ENCODE data around the gene NCAPH2.

NCAPH2 gene

DNA sequence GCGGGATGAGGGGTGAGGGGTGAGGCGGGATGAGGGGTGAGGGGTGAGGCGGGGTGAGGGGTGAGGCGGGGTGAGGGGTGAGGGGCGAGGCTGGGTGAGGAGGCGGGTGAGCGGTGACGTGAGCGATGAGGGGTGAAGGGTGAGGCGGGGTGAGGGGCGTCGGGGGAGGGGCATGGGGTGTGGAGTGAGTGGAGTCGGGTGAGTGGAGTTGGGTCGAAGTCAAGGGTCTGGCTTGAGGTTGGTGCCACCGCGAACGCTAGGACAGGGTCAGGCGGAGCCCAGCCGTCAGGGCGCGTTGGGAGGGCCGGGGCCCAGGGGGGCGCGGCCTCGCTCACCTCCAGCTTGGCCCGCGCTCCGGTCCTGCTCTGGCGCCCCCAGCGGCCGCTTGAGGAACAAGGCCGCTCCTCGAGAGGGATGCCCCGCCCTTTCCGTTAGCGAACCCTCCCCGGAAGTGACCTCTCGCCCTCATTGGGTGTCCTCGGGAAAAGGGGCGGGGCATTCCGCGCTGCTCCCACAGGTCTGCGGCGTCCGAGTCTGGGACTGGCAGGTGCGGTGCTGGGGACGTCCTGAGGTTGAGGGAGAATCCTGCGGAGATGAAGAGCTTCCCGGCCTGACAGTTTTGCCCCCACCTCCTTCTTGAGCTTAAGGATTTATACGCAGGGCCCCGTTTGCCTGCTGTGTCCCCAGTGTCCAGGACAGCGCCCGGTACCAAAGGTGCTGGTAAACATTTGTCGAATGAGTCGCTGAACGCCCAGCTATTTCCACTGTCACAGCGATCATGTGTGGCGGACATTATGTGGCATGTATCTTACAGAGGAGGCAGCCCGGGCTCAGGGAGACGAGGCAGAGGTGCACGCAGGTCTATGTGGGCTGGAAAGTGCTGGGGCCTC lies 54.7 kb downstream of the NCAPH2 start, which contains the start of gene SYCE3 (continued):
- TF ChIP-seq, protein P1, sequence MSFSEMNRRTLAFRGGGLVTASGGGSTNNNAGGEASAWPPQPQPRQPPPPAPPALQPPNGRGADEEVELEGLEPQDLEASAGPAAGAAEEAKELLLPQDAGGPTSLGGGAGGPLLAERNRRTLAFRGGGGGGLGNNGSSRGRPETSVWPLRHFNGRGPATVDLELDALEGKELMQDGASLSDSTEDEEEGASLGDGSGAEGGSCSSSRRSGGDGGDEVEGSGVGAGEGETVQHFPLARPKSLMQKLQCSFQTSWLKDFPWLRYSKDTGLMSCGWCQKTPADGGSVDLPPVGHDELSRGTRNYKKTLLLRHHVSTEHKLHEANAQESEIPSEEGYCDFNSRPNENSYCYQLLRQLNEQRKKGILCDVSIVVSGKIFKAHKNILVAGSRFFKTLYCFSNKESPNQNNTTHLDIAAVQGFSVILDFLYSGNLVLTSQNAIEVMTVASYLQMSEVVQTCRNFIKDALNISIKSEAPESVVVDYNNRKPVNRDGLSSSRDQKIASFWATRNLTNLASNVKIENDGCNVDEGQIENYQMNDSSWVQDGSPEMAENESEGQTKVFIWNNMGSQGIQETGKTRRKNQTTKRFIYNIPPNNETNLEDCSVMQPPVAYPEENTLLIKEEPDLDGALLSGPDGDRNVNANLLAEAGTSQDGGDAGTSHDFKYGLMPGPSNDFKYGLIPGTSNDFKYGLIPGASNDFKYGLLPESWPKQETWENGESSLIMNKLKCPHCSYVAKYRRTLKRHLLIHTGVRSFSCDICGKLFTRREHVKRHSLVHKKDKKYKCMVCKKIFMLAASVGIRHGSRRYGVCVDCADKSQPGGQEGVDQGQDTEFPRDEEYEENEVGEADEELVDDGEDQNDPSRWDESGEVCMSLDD (tag by site-specific recombination; IDR thresholded peaks at IDR 0.05) = peak; percentile 75
- TF ChIP-seq GLI2 (tag by site-specific recombination; IDR thresholded peaks at IDR 0.05; ENCODE audit: borderline replicate concordance, low read depth) (no peak), ZNF768 (tag by site-specific recombination; IDR thresholded peaks at IDR 0.05) (no peak), ZNF548 (tag by site-specific recombination; IDR thresholded peaks at IDR 0.05) (no peak), ZBTB21 (tag by site-specific recombination; IDR thresholded peaks at IDR 0.05) (no peak), GLIS2 (tag by site-specific recombination; IDR thresholded peaks at IDR 0.05) (peak; percentile 98), ZBTB8A (tag by site-specific recombination; IDR thresholded peaks at IDR 0.05) (peak; percentile 25; the same call in 1 of the 2 replicates), ZNF155 (tag by site-specific recombination; IDR thresholded peaks at IDR 0.05) (no peak), MYNN (tag by site-specific recombination; IDR thresholded peaks at IDR 0.05; ENCODE audit: borderline replicate concordance) (no peak), ZBTB20 (tag by site-specific recombination; IDR thresholded peaks at IDR 0.05) (peak; percentile 47; the same call in 1 of the 2 replicates)
- TF ChIP-seq, protein P2, sequence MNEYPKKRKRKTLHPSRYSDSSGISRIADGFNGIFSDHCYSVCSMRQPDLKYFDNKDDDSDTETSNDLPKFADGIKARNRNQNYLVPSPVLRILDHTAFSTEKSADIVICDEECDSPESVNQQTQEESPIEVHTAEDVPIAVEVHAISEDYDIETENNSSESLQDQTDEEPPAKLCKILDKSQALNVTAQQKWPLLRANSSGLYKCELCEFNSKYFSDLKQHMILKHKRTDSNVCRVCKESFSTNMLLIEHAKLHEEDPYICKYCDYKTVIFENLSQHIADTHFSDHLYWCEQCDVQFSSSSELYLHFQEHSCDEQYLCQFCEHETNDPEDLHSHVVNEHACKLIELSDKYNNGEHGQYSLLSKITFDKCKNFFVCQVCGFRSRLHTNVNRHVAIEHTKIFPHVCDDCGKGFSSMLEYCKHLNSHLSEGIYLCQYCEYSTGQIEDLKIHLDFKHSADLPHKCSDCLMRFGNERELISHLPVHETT (tag by site-specific recombination; IDR thresholded peaks at IDR 0.05) = 0 out of 2 replicates have a peak, but pooled peaks have one; percentile 28

DNA sequence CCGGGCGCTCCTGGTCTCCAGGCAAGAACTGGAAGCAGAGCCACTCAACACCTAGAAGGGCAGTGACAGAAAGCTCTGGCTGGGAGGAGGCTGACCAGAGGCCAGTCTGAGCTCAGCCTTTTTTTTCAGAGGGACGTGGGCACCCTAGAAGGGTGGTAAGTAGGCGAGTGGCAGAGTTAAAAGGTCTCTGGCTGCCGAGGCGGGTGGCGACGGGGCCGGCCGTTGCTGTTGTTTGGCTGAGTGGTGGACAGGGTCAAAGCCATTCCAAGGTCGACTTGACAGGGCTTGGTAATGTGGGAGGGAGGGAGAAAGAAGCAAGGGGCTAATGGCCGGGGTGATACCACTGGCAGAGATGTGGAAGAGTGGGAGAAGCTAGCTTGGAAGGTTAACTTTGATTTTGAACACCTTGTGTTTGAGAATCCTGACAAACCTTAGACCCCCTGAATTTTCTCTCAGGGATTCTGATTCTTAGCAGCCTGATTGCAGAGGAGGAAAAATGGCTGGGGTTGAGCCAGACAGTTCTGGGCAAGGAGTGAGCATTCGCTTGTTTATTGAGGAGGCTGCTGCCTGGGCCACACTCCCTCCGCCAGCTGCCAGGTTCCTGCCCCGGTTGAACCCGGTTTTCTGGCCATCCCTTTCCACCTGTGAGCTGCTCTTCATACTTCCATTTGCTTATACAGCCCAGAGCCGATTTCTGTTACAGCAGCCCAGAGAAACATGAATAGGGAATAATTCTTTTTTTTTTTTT lies 55.6 kb downstream of the NCAPH2 start:
- no peaks in the 10 kb centered on the region for H3K9me3 ChIP-seq (ENCODE audit: control insufficient read depth, insufficient read depth, low read depth, low read length)
- peak overlapping the region; percentile 55 for H3K4me3 ChIP-seq (ENCODE audit: low read depth, low read length)
- H3K36me3 ChIP-seq (ENCODE audit: control insufficient read depth in 2 of 2, insufficient read depth in 1 of 2, low read length in 2 of 2) = peaks cover 12 to 14% of the 10 kb centered on the region in 2 experiments
- H3K4me1 ChIP-seq (ENCODE audit: control insufficient read depth, insufficient read depth, low read length) = 0 out of 2 replicates have a peak, but pooled peaks cover 2% of the 10 kb centered on the region
- H3K27ac ChIP-seq (ENCODE audit: extremely low read depth, low read depth, low read length) = no peak overlapping the region; the same call in 1 of the 2 replicates
- POLR2A ChIA-PET = interaction anchor here (0.7 to 2.8 kb wide), 14 partner anchors 8 to 291 kb away, joined by 3 to 28 read pairs (median 4); partner anchors contain the start of genes ARSA, CHKB, CPT1B and KLHDC7B
- TF ChIP-seq, protein P3, sequence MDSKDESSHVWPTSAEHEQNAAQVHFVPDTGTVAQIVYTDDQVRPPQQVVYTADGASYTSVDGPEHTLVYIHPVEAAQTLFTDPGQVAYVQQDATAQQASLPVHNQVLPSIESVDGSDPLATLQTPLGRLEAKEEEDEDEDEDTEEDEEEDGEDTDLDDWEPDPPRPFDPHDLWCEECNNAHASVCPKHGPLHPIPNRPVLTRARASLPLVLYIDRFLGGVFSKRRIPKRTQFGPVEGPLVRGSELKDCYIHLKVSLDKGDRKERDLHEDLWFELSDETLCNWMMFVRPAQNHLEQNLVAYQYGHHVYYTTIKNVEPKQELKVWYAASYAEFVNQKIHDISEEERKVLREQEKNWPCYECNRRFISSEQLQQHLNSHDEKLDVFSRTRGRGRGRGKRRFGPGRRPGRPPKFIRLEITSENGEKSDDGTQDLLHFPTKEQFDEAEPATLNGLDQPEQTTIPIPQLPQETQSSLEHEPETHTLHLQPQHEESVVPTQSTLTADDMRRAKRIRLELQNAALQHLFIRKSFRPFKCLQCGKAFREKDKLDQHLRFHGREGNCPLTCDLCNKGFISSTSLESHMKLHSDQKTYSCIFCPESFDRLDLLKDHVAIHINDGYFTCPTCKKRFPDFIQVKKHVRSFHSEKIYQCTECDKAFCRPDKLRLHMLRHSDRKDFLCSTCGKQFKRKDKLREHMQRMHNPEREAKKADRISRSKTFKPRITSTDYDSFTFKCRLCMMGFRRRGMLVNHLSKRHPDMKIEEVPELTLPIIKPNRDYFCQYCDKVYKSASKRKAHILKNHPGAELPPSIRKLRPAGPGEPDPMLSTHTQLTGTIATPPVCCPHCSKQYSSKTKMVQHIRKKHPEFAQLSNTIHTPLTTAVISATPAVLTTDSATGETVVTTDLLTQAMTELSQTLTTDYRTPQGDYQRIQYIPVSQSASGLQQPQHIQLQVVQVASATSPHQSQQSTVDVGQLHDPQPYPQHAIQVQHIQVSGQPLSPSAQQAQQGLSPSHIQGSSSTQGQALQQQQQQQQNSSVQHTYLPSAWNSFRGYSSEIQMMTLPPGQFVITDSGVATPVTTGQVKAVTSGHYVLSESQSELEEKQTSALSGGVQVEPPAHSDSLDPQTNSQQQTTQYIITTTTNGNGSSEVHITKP (tag by site-specific recombination; IDR thresholded peaks at IDR 0.05) = 0 out of 2 replicates have a peak, but pooled peaks have one; percentile 32
- TF ChIP-seq SALL2 (tag by site-specific recombination; IDR thresholded peaks at IDR 0.05; ENCODE audit: borderline replicate concordance) = no peak
- TF ChIP-seq EGR2 (tag by site-specific recombination; IDR thresholded peaks at IDR 0.05; ENCODE audit: low read depth) = peak; percentile 59
- peak; percentile 58 for TF ChIP-seq ZFHX2 (tag by site-specific recombination; conservative IDR thresholded peaks at IDR 0.05)
- TF ChIP-seq ZBTB20 (tag by site-specific recombination; IDR thresholded peaks at IDR 0.05) = 0 out of 2 replicates have a peak, but pooled peaks have one; percentile 1
- TF ChIP-seq SP2 (tag by site-specific recombination; IDR thresholded peaks at IDR 0.05) = no peak
- TF ChIP-seq, protein P4, sequence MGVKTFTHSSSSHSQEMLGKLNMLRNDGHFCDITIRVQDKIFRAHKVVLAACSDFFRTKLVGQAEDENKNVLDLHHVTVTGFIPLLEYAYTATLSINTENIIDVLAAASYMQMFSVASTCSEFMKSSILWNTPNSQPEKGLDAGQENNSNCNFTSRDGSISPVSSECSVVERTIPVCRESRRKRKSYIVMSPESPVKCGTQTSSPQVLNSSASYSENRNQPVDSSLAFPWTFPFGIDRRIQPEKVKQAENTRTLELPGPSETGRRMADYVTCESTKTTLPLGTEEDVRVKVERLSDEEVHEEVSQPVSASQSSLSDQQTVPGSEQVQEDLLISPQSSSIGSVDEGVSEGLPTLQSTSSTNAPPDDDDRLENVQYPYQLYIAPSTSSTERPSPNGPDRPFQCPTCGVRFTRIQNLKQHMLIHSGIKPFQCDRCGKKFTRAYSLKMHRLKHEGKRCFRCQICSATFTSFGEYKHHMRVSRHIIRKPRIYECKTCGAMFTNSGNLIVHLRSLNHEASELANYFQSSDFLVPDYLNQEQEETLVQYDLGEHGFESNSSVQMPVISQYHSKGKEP (tag by site-specific recombination; IDR thresholded peaks at IDR 0.05) = no peak
- CTCF ChIA-PET = interaction anchor here (0.6 to 4.6 kb wide), 36 partner anchors 9 to 1217 kb away, joined by 3 to 37 read pairs (median 4); partner anchors contain the start of genes CHKB, CPT1B, KLHDC7B and LMF2
